HG03064 (cell line): ENCODE results near the gene CEP72.
A peak's percentile ranks its signal among the peaks of the same experiment; 100 is the strongest.
"Not testable (repeated sequence)": the region's sequence is repeated elsewhere in the genome, so short reads cannot be mapped to it uniquely, and the experiment has no call there.

Experiments
- ATAC-seq: cut with Tn5 transposase; IDR thresholded peaks from one replicate; pipeline ENCODE4 v1.9.1; 2021; ENCODE audit warnings: low read depth; ENCODE audit not compliant: unreplicated experiment

CEP72 gene

DNA sequence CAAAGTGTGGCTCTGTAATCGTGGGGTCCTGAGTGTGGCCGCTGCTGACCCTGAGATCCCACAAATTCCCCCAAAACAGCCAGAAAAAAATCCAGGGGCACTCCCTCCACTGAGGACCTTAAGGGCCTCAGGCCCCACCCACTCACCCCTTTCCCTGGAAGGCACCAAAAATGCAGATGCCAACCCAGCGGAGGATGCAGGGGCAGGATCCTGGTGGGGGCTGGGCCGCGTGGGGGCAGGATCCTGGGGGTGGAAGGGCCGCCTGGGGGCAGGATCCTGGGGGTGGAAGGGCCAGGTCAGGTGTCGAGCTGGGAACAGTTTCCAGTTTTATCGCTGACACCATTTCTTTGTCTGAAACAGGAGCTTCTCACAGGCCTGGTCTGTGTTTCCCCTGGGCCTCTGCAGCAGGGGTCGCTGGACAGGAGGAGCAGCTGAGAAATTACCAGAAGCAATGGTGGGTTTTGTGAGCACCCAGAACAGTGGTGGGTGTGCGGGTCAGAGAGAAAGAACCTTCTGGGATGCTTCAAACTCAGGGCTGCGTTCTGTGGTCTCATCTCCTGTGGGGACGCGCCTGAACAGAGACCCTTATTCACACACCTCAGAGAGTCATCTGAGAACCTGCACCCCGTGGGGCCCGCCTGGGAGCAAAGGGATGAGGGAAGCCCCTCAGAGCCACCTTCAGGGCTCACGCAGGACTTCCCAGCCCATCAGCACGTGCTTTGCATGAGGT lies 67.2 kb downstream of the CEP72 start:
- not testable (repeated sequence) for ATAC-seq

- ATAC-seq: not testable (repeated sequence)
Measured at GRCh38 chr5:680118-680795, 68.1 kb downstream of the CEP72 start.

DNA sequence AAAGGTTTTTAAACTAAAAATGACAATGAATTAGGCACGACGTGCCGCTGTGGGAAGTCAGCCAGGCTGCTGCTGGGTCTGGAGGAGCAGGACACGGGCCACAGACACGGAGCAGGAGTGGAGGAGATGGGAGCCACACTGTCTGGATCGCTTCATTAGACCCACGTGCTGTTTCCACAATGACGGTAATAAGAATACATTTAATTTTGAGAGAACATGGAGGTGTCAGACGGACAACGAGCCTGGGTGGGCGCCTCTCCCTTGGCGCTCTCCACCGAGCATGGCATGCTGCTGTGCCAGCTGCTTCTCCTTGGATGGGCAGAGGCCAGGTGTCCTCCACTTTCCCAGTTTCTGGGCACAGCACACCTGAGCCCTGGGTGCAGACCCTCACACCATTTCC lies 68.7 kb downstream of the CEP72 start:
- not testable (repeated sequence) for ATAC-seq

- ATAC-seq: not testable (repeated sequence)
Measured at GRCh38 chr5:681317-682191, 69.4 kb downstream of the CEP72 start.

GRCh38 chr5:682216-682615 lies 70.1 kb downstream of the CEP72 start:
- ATAC-seq: not testable (repeated sequence)

DNA sequence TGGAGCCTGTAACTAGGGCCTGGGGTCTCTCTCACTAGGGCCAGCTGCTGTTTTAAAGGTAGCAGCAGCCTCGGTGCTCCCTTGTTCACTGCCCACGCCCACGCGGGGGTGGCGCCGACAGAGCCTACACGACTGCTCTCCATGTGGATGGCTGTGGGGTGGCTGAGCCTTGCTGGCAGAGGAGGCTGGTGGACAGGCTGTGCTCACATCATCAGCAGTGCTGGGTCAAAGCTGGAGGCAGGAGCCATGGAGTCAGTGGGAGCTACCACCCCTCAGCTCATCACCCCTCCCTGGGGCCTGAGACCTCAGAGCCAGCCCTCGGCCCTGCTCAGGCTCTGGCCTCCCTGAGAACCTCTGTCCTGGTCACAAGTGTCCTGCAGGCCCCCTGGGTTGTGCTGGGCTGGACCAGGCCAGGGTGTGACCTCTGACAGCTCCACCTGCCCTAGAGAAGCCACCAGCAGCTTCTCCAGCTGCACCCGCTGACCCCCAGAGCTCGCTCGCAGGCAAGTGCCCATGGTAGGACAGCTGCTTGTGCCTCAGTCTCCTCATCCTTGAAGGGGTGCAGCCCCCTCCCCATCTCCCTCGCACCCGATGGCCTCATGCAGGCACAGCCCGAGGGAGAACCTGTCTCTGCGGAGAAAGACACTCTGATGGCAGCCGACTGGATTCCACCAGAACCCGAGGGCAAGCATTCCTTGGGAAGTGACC lies 70.7 kb downstream of the CEP72 start:
- ATAC-seq: not testable (repeated sequence)

DNA sequence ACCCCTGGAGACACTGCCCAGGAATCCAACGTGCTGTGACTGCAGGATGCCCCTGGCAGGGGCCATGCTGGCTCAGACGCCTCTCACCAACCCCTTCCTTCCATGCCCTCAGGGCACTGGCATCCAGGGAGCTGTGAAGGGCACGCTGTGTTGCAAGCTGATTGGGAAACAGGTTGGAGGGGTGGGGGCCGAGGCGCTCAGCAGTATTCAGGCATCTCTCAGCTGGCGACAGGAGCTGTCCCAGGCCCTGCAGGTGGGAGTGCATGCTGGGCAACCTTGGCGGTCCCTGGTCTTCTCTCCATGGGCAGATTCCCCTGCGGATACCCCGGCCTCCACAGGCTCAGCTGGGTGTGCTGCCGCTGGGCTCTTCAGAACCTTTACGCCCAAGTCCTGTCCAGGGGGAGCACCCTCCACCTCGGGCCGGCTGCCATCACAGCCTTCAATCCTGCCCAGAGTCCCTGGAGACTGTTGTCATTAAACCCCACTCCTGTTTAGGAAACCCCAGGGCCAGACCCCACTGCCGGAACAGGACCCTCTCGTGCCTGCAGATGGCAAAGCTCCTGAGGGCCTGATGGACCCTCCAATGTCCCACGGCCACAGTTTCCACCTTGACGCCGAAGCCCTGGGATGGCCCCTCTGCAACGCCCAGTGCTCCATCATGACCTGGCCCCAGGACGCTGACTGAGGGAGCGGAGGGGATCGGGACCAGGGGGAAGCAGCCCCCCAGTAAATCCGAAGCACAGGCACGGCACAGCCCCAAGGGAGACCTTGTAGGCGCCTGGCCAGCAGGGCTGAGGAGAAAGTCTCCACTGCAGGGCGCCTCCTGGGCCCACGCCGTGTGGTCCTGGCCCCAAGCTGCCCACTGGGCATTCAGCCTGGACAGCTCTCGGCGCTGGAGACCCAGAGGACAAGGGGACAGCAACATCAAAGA lies 71.7 kb downstream of the CEP72 start:
- no peak for ATAC-seq

DNA sequence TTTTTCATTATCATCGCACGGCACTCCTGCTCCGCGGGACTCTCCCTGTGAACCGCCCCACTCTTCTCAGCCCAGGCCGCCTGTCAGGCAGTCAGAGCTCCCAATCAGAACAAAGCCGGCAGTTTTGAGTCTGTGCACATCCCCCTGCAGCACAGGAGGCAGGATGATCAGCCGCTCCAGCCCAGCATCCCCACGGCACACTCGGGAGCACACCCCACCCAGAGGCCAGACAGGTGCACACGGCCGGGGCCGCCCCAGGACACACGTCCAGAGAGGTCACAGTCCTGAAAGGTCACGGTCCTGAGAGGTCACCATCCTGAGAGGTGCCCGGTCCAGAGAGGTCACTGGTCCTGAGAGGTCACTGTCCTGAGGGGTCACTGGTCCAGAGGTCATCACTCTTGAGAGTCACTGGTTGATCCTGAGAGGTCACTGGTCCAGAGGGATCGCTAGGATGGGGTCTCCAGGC lies 72.6 kb downstream of the CEP72 start:
- ATAC-seq: no peak

GRCh38 chr5:685262-686171 lies 73.4 kb downstream of the CEP72 start:
- ATAC-seq: no peak

GRCh38 chr5:686172-686523 lies 74.0 kb downstream of the CEP72 start:
- not testable (repeated sequence) for ATAC-seq

GRCh38 chr5:686936-687335 lies 74.8 kb downstream of the CEP72 start:
- ATAC-seq: not testable (repeated sequence)

GRCh38 chr5:688348-689010 lies 76.3 kb downstream of the CEP72 start:
- ATAC-seq: not testable (repeated sequence)

GRCh38 chr5:690293-690692 lies 78.2 kb downstream of the CEP72 start:
- ATAC-seq: not testable (repeated sequence)

- ATAC-seq: not testable (repeated sequence)
Measured at GRCh38 chr5:691049-691448, 78.9 kb downstream of the CEP72 start.

GRCh38 chr5:691817-692528 lies 79.8 kb downstream of the CEP72 start:
- no peak for ATAC-seq

GRCh38 chr5:692529-693041 lies 80.4 kb downstream of the CEP72 start:
- peak; percentile 12 for ATAC-seq
